GDM1 (cell line): ENCODE results near the gene DEPDC1B.
"Not testable (repeated sequence)": the region's sequence is repeated elsewhere in the genome, so short reads cannot be mapped to it uniquely, and the experiment has no call there.

Experiments used
- DNase-seq: peaks from one replicate; lab custom pipeline; 2025; lab: John Stamatoyannopoulos, UW

DEPDC1B gene

DNA sequence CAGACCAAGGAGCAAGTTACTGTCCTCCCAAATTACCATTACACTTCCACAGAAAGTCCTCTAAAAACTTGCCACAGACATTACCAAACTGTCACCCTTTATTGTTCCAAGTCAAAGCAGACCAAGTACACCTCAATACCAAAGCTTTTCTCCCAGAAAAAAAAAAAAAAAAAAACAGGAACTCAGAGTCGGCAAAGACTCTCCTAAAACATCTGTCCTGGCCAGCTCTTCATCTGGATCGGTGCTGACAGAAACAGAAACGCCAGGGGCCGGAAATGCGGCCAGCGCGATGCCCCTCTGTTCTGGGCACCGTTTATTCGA, 718 bp downstream of the DEPDC1B start:
- no peak for DNase-seq

DNA sequence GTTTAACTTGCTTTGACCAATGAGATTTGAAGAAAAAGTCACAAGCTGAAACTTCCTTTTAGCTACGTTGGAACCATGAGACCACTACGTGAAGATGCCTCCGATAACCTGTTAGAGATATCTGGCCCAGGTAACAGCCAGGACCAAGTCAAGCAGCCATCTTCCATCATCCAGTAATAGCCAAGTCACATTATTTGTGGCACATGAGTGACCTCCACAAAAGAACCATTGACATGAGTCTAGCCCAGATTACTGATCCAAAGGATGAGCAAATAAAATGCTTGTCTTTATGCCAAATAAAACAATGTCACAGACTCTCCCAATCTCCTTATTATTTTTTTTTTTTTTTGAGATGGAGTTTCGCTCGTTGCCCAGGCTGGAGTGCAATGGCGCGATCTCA, 1.6 kb downstream of the DEPDC1B start:
- no peak for DNase-seq

DNA sequence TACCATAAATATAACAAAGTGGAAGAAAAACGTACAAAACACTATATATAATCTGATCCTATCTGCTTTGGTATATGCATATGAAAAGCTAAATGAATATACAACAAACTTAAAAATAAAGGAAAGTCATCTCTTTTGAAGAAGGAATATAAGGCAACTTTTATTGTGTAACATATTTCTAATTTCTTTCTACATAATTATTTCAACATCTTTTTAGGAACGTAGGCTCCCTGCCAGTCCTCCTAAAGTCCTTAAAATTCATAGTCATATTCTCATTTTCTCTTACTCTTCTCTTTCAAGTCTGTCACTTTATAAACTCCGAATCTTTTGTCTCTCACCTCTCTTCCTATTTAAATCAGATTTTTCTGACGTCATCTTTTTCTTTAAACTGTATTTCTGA, 9.6 kb downstream of the DEPDC1B start:
- DNase-seq = no peak

DNA sequence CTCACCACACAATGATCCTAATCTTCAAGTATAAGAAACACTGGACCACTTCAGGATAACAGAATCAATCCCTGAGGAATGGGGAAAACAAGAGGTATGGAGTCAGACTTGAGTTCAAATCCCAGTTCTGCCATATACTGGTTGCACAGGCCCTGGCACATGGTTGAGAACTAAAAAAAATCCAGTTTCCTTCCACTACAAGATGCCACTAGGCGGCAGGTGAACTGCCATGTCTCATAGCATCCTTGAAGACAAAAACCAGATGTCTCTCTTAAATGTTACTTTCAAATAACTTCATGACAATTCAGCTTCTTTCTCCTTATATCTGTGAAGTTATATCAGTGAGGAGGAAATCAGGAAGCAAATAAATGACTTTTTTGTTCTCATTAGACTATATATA, 11.0 kb downstream of the DEPDC1B start:
- DNase-seq = no peak

- no peak for DNase-seq
Observed at GRCh38 chr5:60687927-60688720, 11.8 kb downstream of the DEPDC1B start.

GRCh38 chr5:60686157-60686556, 13.8 kb downstream of the DEPDC1B start:
- DNase-seq = no peak

DNA sequence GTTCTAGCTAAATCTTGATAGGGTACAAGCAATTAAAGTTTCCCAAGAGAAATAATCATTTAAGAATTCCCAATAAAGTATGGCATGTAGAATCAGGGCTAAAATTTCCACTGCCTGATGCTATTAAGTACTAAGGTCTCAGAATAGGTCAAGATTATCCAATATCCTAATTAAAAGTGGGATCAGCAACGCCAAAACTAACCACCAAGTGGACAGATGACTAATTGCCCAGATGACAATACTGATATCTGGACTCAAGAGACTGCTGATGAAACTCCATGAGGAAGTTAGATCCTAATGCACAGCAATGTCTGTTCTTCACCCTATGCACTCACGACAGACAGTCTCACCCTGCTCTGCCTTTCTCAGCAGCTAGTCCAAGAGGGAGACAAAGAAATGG, 14.3 kb downstream of the DEPDC1B start:
- DNase-seq = no peak

DNA sequence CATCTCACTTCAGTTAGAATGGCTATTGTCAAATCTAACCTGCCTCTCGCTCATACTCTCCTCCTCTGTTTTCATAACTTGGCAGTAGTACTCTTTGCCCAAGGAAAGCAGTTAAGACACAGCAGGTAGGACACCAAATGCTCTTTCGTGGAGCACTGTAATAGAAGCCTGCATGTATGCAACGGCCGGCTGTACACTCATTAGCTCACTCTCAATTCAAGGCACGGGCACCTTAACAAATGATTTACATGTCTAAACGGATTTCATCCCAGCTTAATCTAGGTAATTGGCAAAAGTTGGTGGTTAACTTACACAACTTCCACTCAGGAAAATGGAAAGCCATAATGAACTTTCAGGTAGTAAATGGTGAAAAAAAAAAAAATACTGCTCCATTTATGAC, 14.9 kb downstream of the DEPDC1B start:
- no peak for DNase-seq

- not testable (repeated sequence) for DNase-seq
Observed at GRCh38 chr5:60682007-60682406, 18.0 kb downstream of the DEPDC1B start.

DNA sequence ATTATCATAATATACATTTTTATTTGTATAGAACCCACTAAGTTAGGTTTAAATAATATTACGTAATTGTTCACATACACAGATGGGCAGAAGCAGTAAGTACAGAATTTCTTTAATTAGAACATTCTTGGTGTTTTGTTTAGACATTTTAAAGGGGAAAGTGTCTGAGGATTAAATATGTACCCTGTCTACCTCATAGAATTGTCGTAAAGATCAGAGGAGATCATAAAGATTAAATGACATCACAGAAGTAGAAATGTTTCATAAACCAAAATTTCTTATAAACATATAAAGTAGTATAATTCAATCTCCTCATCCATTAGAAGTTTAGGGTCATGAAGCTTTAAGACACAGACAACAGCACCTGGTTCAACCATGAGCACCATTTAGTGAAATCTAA, 20.1 kb downstream of the DEPDC1B start:
- no peak for DNase-seq

DNA sequence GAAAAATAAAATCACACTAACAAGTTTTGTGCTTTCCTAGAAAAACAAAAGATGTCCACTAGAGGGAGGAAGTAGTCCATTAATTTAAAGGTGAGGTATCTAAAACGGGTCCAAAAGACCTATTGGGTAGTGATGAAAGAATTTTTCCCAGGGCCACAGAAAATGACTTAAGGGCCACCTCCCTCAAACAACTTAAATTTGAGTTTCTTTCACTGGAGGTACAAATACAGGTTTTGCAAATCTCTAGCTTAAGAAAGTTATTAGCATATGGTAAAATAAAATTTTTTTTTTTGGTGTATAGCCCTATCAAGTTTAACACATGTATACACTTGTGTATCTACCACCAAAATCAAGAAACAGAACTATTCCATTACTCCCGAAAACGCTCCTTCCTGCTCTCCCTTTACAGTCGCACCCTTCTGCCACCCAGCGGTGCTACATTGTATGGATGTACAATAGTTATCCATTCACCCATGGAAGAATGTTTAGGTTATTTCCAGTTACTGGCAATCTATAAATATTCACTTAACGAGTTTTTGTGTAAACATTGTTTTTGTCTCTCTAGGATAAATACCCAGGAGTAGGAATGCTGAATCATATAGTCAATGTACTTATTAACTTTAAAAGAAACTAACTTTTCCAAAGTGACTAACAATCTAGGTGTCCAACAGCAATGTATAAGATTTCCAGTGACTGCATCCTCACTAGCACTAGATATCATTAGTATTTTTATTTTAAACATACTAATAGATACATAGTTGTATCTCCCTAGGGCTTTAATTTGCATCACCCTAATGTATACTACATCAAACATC, 21.9 kb downstream of the DEPDC1B start:
- no peak for DNase-seq

- DNase-seq = no peak
Observed at GRCh38 chr5:60675286-60675685, 24.7 kb downstream of the DEPDC1B start.

DNA sequence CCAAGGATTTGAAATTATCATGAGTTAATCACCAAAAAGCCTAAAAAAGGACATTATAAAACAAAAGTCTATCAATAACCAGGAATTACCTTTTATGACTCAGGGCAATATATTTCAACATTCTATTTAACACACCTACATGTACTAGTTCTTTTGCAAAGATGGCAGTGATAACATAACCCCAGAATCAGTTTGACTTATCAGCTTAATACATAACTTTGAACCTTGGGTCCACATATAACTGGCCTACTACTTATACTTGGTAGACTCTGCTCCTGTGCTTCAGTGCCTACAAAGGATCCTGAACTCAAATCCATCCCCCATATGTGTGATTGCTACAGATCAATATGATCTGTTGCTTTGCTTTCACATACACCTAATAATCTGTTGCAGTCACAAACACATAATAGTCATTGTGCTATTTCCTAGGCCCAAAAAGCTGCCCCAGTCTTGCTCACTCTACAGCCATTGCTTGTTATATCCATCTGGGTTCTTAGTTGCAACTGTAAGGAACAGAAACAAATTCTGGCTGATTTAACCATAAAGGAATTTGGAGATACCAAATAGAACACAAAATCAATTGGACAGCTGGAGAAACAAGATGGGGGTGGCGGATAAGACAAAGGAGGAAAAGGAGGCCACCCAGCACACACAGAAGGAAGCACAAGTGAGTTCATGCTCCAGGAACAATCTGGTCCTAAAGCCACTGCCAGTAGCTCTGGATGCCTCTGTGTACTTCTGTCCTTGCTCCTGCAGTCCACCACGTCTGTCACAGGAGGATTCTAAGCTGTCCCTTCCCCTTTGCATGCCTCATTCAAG, 25.5 kb downstream of the DEPDC1B start:
- no peak for DNase-seq

DNA sequence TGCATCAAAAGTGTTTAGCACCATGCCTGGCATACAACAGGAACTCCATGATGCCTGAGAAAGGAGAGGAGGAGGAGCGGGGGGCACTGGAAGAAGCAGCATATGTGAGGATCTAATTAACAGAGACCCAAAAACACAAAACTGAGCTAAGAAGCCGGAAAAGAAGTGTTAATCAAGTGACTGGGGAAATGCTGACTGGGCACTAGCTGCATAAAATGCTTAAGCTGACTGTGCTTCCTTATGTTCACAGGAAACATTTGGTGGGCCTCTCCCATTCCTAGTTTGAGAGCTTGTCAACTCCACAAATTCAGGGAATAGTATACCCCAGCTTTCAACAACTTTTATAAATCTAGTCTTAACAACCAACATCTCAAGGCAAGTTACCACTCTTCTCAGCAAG, 26.6 kb downstream of the DEPDC1B start:
- DNase-seq = no peak

DNA sequence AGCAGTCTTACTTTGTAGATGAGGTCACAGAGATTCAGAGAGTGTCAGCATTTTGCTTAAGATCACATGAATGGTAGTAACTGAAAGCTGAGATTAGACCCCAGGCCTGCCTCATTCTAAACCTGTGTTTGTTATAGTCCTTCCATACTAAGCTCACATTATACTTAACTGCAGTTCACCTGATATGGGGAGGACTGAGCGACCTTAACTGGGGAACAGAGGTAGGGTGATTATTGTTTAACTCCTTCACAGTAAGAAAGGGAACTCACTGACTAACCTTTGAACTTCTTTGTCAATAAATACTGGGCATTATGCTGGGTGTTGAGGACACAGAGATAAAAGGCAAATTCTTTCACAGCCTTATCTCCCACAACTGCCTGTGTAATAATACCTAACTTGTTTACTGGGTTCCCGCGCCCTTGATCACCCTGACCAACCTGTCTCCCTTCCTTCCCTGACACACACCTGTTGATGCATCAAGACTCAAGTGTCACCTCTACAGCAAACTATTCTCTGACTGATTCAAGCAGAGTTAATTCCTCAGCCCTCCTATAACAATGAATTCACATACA, 27.2 kb downstream of the DEPDC1B start:
- DNase-seq = no peak

GRCh38 chr5:60671899-60672692, 27.9 kb downstream of the DEPDC1B start:
- no peak for DNase-seq

GRCh38 chr5:60670749-60671148, 29.2 kb downstream of the DEPDC1B start:
- DNase-seq = no peak

GRCh38 chr5:60668686-60669304, 31.2 kb downstream of the DEPDC1B start:
- DNase-seq = peak; percentile 14

- DNase-seq = no peak
Observed at GRCh38 chr5:60651872-60652620, 47.9 kb downstream of the DEPDC1B start.

- DNase-seq = peak; percentile 15
Observed at GRCh38 chr5:60649288-60649917, 50.6 kb downstream of the DEPDC1B start.
